ENCODE data around the gene DOK6.

The DOK6 gene

GRCh38 chr18:69684789-69685188 lies 284.1 kb downstream of the DOK6 start:
- no peaks in the 10 kb centered on the region for H3K36me3 Mint-ChIP-seq (ENCODE audit: low read depth)
- H3K27ac Mint-ChIP-seq = no peak overlapping the region
- H3K4me1 Mint-ChIP-seq (ENCODE audit: low read depth) = no peaks in the 10 kb centered on the region
- no peaks in the 10 kb centered on the region for H3K9me3 Mint-ChIP-seq
- H3K27me3 Mint-ChIP-seq (ENCODE audit: low read depth) = no peaks in the 10 kb centered on the region
- no peak overlapping the region for H3K4me3 Mint-ChIP-seq

- H3K4me3 Mint-ChIP-seq = no peak overlapping the region
- no peaks in the 10 kb centered on the region for H3K36me3 Mint-ChIP-seq (ENCODE audit: low read depth)
- no peaks in the 10 kb centered on the region for H3K9me3 Mint-ChIP-seq
- H3K4me1 Mint-ChIP-seq (ENCODE audit: low read depth) = no peaks in the 10 kb centered on the region
- no peaks in the 10 kb centered on the region for H3K27me3 Mint-ChIP-seq (ENCODE audit: low read depth)
- no peak overlapping the region for H3K27ac Mint-ChIP-seq
Observed at GRCh38 chr18:69686861-69687260, 286.2 kb downstream of the DOK6 start.

GRCh38 chr18:69689121-69689759 lies 288.6 kb downstream of the DOK6 start:
- no peaks in the 10 kb centered on the region for H3K36me3 Mint-ChIP-seq (ENCODE audit: low read depth)
- H3K4me1 Mint-ChIP-seq (ENCODE audit: low read depth) = no peaks in the 10 kb centered on the region
- H3K27ac Mint-ChIP-seq = no peak overlapping the region
- H3K9me3 Mint-ChIP-seq = no peaks in the 10 kb centered on the region
- H3K27me3 Mint-ChIP-seq (ENCODE audit: low read depth) = no peaks in the 10 kb centered on the region
- H3K4me3 Mint-ChIP-seq = no peak overlapping the region

- no peaks in the 10 kb centered on the region for H3K27me3 Mint-ChIP-seq (ENCODE audit: low read depth)
- H3K4me3 Mint-ChIP-seq = no peak overlapping the region
- H3K4me1 Mint-ChIP-seq (ENCODE audit: low read depth) = no peaks in the 10 kb centered on the region
- H3K9me3 Mint-ChIP-seq = no peaks in the 10 kb centered on the region
- H3K27ac Mint-ChIP-seq = no peak overlapping the region
- H3K36me3 Mint-ChIP-seq (ENCODE audit: low read depth) = no peaks in the 10 kb centered on the region
Observed at GRCh38 chr18:69691008-69691760, 290.5 kb downstream of the DOK6 start.

- H3K4me1 Mint-ChIP-seq (ENCODE audit: low read depth) = no peaks in the 10 kb centered on the region
- no peaks in the 10 kb centered on the region for H3K27me3 Mint-ChIP-seq (ENCODE audit: low read depth)
- no peaks in the 10 kb centered on the region for H3K36me3 Mint-ChIP-seq (ENCODE audit: low read depth)
- no peaks in the 10 kb centered on the region for H3K9me3 Mint-ChIP-seq
- no peak overlapping the region for H3K4me3 Mint-ChIP-seq
- H3K27ac Mint-ChIP-seq = no peak overlapping the region
Observed at GRCh38 chr18:69697069-69697468, 296.4 kb downstream of the DOK6 start.

- H3K27ac Mint-ChIP-seq = no peak overlapping the region
- H3K36me3 Mint-ChIP-seq (ENCODE audit: low read depth) = no peaks in the 10 kb centered on the region
- no peaks in the 10 kb centered on the region for H3K4me1 Mint-ChIP-seq (ENCODE audit: low read depth)
- no peaks in the 10 kb centered on the region for H3K27me3 Mint-ChIP-seq (ENCODE audit: low read depth)
- no peaks in the 10 kb centered on the region for H3K9me3 Mint-ChIP-seq
- H3K4me3 Mint-ChIP-seq = no peak overlapping the region
Observed at GRCh38 chr18:69697689-69698088, 297.0 kb downstream of the DOK6 start.

GRCh38 chr18:69701305-69701704 lies 300.6 kb downstream of the DOK6 start:
- Mint-ChIP-seq H3K27ac (no peak overlapping the region), H3K4me3 (no peak overlapping the region), H3K27me3 (ENCODE audit: low read depth) (no peaks in the 10 kb centered on the region), H3K4me1 (ENCODE audit: low read depth) (no peaks in the 10 kb centered on the region), H3K9me3 (peaks cover 3% of the 10 kb centered on the region), H3K36me3 (ENCODE audit: low read depth) (no peaks in the 10 kb centered on the region)

- Mint-ChIP-seq H3K4me1 (ENCODE audit: low read depth) (no peaks in the 10 kb centered on the region), H3K9me3 (peaks cover 3% of the 10 kb centered on the region), H3K27ac (no peak overlapping the region), H3K4me3 (no peak overlapping the region), H3K27me3 (ENCODE audit: low read depth) (no peaks in the 10 kb centered on the region), H3K36me3 (ENCODE audit: low read depth) (no peaks in the 10 kb centered on the region)
Observed at GRCh38 chr18:69703461-69703860, 302.8 kb downstream of the DOK6 start.

- Mint-ChIP-seq H3K36me3 (ENCODE audit: low read depth) (no peaks in the 10 kb centered on the region), H3K27me3 (ENCODE audit: low read depth) (no peaks in the 10 kb centered on the region), H3K27ac (no peak overlapping the region), H3K4me1 (ENCODE audit: low read depth) (no peaks in the 10 kb centered on the region), H3K4me3 (no peak overlapping the region), H3K9me3 (peaks cover 3% of the 10 kb centered on the region)
Observed at GRCh38 chr18:69705987-69706386, 305.3 kb downstream of the DOK6 start.

GRCh38 chr18:69708844-69709243 lies 308.2 kb downstream of the DOK6 start:
- Mint-ChIP-seq H3K36me3 (ENCODE audit: low read depth) (no peaks in the 10 kb centered on the region), H3K9me3 (peaks cover 3% of the 10 kb centered on the region), H3K4me3 (no peak overlapping the region), H3K4me1 (ENCODE audit: low read depth) (no peaks in the 10 kb centered on the region), H3K27ac (no peak overlapping the region), H3K27me3 (ENCODE audit: low read depth) (no peaks in the 10 kb centered on the region)

- no peak overlapping the region for H3K4me3 Mint-ChIP-seq
- H3K27me3 Mint-ChIP-seq (ENCODE audit: low read depth) = no peaks in the 10 kb centered on the region
Observed at GRCh38 chr18:69715191-69715795, 314.6 kb downstream of the DOK6 start.

GRCh38 chr18:69717586-69717985 lies 316.9 kb downstream of the DOK6 start:
- Mint-ChIP-seq H3K27ac (no peak overlapping the region), H3K9me3 (peaks cover 24% of the 10 kb centered on the region)

More at GRCh38 chr18:69715191-69715795, 314.6 kb downstream of the DOK6 start:
- Mint-ChIP-seq H3K36me3 (ENCODE audit: low read depth) (peaks cover 2% of the 10 kb centered on the region), H3K27ac (no peak overlapping the region), H3K4me1 (ENCODE audit: low read depth) (no peaks in the 10 kb centered on the region), H3K9me3 (peaks cover 24% of the 10 kb centered on the region)

GRCh38 chr18:69718912-69719547 lies 318.3 kb downstream of the DOK6 start:
- H3K27me3 Mint-ChIP-seq (ENCODE audit: low read depth) = no peaks in the 10 kb centered on the region
- H3K4me1 Mint-ChIP-seq (ENCODE audit: low read depth) = no peaks in the 10 kb centered on the region
- peaks cover 2% of the 10 kb centered on the region for H3K36me3 Mint-ChIP-seq (ENCODE audit: low read depth)
- no peak overlapping the region for H3K4me3 Mint-ChIP-seq
- no peak overlapping the region for H3K27ac Mint-ChIP-seq
- H3K9me3 Mint-ChIP-seq = peaks cover 24% of the 10 kb centered on the region

More at GRCh38 chr18:69717586-69717985, 316.9 kb downstream of the DOK6 start:
- H3K4me3 Mint-ChIP-seq = no peak overlapping the region
- H3K4me1 Mint-ChIP-seq (ENCODE audit: low read depth) = no peaks in the 10 kb centered on the region
- no peaks in the 10 kb centered on the region for H3K27me3 Mint-ChIP-seq (ENCODE audit: low read depth)
- H3K36me3 Mint-ChIP-seq (ENCODE audit: low read depth) = peaks cover 2% of the 10 kb centered on the region

GRCh38 chr18:69720422-69720821 lies 319.7 kb downstream of the DOK6 start:
- Mint-ChIP-seq H3K9me3 (peaks cover 24% of the 10 kb centered on the region), H3K4me3 (no peak overlapping the region), H3K27ac (no peak overlapping the region), H3K4me1 (ENCODE audit: low read depth) (no peaks in the 10 kb centered on the region), H3K27me3 (ENCODE audit: low read depth) (no peaks in the 10 kb centered on the region), H3K36me3 (ENCODE audit: low read depth) (peaks cover 2% of the 10 kb centered on the region)
